GM10847 (cell line): ENCODE measurements around the gene TYRO3.

Experiments used
- POLR2A ChIP-seq: IDR thresholded peaks from 2 replicates; pipeline ENCODE4 v1.6.1; 2011; ENCODE audit not compliant: insufficient read length; ENCODE audit errors: extremely low read depth

The TYRO3 gene

GRCh38 chr15:41622901-41623300, 63.9 kb downstream of the TYRO3 start:
- no peak for TF ChIP-seq POLR2A

GRCh38 chr15:41627203-41627602, 68.2 kb downstream of the TYRO3 start:
- TF ChIP-seq POLR2A, result no peak

GRCh38 chr15:41629463-41629862, 70.5 kb downstream of the TYRO3 start:
- TF ChIP-seq POLR2A, result no peak

GRCh38 chr15:41629883-41630282, 70.9 kb downstream of the TYRO3 start:
- TF ChIP-seq POLR2A, result no peak

- TF ChIP-seq POLR2A, result no peak
These were observed 71.7 kb downstream of the TYRO3 start for GRCh38 chr15:41630616-41631217.

GRCh38 chr15:41631880-41632470, 73.0 kb downstream of the TYRO3 start:
- TF ChIP-seq POLR2A, result no peak
